NCI-H226 (cell line): ENCODE data around the gene MYG1.
"Not testable (repeated sequence)": the region's sequence is repeated elsewhere in the genome, so short reads cannot be mapped to it uniquely, and the experiment has no call there.

ENCODE experiments used
- DNase-seq: peaks from one replicate; pipeline ENCODE4 v3.0.0-alpha.2; 2015

Gene MYG1

DNA sequence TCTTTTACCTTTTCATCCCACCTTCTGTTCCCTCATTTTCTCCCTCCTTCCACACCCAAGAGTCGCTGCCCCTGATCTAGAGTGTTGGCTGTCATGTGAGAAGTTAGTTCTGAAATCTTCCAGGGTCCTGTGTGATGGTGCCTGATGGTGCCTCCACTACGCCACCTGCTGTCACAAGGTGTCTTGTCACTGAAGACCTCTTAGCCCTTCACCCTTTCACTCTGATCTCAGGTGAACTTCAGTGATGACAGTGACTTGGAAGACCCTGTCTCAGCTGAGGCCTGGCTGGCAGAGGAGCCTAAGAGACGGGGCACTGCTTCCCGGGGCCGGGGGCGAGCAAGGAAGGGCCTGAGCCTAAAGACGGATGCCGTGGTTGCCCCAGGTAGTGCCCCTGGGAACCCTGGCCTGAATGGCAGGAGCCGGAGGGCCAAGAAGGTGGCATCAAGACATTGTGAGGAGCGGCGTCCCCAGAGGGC is 11.7 kb upstream of the MYG1 start:
- DNase-seq = peak; percentile 27

DNA sequence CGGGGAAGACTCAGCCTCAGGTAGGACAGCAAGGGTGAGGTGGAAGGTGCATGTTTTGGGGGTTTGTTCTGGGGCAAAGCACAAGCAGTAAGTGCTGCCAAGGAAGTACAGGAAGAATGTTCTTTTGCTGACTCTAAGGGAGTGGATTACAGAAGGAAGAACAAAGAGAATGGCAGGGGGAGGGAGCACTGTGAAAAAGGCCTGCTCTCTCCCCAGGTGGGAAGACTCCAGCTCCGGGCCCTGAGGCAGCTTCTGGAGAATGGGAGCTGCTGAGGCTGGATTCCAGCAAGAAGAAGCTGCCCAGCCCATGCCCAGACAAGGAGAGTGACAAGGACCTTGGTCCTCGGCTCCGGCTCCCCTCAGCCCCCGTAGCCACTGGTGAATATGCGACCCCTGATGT is 11.2 kb upstream of the MYG1 start:
- DNase-seq = no peak

DNA sequence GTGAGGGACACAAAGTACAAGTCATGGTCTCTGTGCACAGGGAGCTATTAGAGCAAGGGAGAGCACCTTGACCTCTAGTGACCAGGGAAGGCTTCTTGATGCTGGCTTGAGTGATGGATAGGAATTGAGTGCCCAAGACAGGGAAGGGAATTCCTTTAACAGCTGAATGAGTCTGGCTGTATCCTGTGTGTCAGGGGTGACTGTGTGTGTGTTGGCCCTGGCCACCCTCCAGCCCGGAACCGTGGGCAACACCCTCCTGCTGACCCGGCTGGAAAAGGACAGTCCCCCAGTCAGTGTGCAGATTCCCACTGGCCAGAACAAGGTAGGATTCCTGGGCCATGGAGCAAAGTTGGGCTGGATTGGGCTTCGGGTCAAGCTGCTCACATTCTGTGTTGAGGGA is 9.6 kb upstream of the MYG1 start:
- DNase-seq = no peak

DNA sequence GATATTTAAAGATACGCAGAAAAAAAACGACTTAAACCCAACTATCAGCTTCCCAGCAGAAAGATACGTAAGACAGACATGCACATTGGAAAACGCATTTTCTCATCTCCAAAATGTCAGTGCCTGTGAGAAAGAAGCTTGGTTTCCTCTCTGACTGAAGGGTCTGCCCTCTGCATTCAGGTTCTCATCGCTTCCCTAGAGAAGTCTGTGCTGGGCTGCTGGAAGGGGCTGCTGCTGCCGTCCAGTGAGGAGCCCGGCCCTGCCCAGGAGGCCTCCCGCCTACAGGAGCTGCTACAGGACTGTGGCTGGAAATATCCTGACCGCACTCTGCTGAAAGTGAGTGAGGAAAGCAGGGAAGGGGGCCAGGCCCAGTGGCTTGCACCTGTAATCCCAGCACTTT is 8.8 kb upstream of the MYG1 start:
- DNase-seq = no peak

DNA sequence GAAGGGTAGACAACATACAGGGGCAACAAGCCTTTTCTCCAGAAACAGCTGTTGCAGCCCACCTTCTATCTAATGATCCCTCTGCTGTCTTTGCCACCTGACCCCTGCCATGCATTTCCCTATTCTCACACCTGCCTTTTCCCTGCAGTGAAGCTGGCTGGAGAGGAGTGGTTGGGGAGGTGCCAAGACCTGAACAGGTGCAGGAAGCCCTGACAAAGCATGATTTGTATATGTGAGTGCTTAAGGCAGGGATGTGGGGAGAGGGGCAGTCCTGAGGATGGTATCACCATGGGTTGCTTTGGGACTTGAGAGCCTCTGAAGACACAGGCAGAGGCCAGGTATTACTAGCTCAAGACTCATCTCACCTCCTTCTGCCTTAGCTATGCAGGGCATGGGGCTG is 7.1 kb upstream of the MYG1 start:
- DNase-seq = no peak

DNA sequence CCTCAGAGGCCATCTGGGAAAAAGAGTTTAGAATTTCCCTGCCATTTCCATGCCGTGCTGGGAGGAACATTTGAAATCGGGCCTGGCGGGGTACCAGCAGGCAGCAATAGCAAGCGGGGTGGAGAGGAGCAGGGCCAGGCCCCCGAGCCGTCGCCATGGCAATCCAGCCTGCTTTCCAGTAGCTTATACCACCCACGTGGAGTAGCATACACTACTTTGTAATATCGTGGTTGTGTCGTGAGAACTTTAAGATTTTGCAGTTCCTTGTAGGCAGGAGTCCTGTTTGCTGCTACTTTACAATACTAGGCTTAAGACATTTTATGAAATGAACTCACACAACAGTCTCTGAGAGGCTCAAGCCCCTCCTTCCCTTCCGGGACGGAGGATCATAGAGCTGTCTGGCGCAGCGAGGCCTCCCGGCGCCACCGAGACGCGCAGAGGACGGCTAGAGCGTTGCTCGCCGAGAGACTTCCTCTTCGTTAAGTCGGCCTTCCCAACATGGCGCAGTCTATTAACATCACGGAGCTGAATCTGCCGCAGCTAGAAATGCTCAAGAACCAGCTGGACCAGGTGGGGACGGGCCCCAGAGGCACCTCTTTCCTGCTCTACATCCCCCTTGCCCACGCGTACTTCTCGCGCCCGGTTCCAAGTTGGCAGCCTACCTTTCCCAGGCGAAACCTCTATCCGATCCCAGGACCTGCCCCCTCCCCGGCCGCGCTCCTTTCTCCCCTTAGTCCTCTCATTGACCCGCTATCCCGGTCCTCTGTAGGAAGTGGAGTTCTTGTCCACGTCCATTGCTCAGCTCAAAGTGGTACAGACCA is 4.2 kb upstream of the MYG1 start, which contains the start of gene PFDN5:
Gene PFDN5, plus strand, starts transcription at position 473 of the 821 bp plus-strand sequence. Its CDS starts 26 bp downstream, at position 499.
- DNase-seq = peak; percentile 83

DNA sequence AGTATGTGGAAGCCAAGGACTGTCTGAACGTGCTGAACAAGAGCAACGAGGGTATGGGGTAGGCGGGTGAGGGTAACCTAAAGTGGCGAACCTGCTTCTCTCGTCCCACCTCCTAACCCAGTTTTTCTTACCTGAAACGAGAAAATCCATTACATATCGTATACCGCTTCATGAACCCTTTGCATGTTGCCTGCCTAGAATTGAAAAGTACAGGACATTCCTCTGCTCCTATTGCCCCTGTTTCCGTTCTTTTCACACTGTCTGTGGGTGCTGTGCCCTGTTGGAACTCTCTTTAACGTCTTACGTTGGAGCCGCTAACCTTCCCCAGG is 3.6 kb upstream of the MYG1 start:
- no peak for DNase-seq

DNA sequence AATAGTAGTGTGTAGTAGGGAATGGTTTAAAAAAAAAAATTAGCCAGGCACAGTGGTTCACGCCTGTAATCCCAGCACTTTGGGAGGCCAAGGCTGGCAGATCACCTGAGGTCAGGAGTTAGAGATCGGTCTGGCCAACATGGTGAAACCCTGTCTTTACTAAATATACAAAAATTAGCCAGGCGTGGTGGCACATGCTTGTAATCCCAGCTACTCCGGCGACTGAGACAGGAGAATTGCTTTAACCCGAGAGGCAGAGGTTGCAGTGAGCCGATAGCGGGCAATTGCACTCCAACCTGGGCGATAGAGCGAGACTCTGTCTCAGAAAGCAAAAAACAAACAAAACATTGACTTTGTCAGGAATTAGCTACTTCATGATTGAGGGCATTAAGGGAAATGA is 2.4 kb upstream of the MYG1 start:
- DNase-seq = not testable (repeated sequence)

DNA sequence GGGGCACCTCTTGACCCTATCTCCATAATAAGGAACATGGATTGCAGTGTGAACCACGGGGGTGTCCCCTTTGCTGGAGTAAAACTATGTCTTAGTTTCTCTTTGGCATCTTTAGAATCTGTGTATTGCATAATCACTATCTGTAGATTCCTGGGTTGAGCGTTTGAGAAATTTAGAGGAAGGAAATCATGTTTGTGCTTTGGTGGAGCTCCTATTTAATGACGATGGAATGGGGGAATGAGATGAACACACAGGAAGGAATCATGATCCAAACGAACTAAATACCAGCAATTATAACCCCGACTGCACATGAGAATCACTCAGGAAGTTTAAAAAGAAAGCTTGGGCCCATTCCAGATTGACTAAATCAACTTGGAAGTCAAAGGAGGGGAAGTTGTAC is 1.3 kb upstream of the MYG1 start:
- DNase-seq = peak; percentile 87

DNA sequence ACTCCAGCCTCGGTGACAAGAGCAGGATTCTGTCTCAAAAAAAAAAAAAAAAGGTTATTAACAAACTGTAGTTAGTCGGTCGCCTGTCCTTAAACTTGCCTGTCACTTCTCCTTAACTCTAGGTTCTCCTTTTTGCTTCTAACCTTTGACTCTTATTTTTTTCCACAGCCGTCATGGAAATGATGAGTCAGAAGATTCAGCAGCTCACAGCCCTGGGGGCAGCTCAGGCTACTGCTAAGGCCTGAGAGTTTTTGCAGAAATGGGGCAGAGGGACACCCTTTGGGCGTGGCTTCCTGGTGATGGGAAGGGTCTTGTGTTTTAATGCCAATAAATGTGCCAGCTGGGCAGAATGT is 418 bp upstream of the MYG1 start:
- DNase-seq = peak; percentile 78

DNA sequence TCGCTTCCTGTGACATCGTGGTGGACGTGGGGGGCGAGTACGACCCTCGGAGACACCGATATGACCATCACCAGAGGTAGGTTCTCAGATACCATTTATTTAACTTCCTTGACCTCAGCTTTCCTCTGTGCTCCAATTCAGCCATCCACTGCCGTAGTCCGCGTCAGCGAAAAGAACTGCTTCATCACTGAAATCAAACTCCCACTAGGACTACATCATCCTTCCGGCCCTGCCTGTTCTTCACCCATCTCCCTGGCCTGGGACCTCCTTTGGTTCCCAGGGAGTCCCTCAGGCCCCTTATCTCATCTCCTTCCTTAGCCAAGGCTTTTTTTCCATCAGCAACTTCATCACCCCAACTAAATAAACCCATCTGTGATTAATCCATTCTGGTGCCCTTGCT is 692 bp downstream of the MYG1 start:
- DNase-seq = peak; percentile 52

DNA sequence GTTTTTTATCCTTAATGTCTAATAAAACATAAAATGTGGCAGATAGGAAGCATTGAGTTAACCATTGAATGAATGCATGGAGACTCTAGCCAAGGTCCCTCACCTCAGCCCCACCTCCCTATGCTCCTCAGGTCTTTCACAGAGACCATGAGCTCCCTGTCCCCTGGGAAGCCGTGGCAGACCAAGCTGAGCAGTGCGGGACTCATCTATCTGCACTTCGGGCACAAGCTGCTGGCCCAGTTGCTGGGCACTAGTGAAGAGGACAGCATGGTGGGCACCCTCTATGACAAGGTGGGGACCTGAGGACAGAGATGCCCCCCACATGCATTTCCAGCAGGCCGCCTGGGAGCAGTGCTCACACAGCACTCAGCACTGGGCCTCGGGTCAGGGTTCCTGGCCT is 3.4 kb downstream of the MYG1 start:
- no peak for DNase-seq

DNA sequence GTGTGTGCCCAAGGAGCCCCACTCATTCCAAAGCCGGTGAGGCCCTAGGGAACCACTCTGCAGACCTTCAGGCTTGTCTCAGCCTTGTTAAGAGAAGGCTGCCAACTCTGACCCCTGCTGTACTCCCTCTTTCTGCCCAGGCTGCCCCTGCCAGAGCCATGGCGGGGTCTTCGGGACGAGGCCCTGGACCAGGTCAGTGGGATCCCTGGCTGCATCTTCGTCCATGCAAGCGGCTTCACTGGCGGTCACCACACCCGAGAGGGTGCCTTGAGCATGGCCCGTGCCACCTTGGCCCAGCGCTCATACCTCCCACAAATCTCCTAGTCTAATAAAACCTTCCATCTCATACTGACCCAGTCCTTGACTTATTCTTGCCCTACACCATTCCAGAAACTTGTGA is 7.3 kb downstream of the MYG1 start:
- DNase-seq = no peak

DNA sequence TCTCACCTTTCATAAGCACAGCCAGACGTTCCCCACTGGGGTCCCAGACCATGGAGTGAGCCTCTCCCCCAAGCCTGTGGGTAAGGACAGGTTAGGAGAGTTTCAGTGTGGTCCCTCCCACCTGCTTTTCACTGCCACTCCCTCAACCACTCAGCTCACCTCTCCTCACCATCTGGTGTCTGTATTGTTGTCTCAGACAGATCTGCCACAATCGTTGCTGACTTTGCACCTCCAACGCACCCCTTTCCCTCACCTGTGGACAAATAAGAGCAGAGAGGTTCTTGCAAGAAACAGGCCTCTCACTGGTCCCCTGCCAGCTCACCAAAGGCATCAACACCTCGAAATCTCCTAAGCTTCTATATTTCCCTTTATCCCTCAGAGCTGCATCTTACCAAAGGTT is 8.8 kb downstream of the MYG1 start:
- no peak for DNase-seq

DNA sequence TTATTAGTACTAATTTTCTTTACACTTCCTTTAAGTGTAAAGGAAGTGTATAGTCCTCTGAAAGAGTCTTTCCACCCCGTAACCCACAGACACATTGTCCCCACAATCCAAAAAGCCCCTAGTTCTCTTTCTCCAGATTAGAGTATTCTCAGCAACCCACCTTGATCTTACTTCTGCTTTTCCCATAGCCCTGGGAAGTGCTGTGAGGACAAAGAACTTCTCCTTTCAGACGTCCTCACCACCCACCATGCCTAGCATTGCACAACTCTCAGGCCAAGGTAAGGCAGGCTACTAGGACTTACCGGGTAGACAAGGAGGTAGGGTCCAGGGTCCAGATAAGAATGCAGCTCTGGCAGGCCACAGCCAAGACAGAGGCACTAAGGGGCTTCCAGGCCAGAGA is 14.5 kb downstream of the MYG1 start:
- no peak for DNase-seq

DNA sequence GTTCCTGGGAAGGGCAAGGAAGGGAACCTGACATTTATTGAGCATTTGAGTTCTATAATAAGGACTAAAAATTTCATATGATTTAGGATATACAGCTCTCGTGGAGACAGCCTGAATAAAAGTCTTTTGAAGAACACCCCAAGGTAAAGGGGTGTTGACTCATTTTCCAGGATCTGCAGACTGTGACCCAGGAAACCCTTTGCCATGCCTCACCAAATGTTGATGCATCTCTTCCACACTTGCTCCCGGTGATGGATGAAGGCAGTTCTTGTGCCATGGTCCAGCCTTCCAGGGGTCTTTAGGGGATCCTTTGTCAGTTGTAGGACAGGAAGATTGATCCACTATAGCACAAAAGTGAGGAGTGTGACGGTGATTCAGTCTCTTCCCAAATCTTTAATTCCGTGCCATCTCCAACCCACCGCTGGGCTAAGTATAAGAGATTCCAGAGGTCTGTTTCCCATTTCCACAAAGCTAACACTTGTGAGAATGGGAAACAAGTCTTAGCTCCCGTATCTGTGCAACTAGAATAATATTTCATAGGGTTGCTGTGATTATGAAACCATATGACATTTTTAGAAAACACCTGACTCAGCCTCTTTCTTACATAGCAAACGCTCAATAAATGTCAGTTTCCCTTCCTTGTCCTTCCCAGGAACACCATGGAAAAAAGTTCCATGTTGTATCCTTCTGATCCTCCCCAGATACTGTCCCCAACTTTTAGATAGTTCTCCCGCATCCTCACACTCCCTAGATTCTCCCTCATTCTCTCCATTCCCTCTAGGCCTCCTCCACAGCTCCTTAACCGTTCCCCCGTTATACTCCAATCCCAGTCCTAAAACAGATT is 21.1 kb downstream of the MYG1 start:
- DNase-seq = no peak

DNA sequence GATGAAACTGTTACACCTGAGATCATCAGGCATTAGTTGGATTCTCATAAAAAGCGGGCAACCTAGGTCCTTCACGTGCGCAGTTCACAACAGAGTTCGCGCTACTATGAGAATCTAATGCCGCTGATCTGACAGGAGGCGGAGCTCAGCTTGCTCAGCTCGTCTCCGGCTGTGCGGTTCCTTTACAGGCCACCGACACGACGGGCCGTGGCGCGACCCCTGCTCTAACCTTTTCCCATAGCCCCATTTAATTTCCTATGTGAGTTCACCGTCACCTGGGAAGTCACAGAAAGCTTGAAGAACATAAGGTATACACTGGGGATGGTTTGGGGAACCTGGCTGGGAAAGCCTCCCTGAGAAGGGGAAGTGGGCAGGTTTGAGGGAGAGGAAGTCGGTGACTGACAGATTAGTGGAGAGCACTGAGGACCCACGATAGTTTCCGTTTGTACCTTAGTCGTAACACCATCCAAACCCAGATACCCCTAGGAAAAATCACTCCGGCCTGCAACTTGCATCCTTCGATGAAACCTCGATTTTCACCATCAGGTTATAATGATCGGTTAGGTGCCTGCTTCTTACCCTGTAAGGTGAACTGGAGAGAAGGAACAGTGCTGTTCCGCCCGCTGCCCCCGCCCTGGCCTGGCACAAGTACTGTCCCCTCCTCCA is 24.8 kb downstream of the MYG1 start:
- DNase-seq = no peak

DNA sequence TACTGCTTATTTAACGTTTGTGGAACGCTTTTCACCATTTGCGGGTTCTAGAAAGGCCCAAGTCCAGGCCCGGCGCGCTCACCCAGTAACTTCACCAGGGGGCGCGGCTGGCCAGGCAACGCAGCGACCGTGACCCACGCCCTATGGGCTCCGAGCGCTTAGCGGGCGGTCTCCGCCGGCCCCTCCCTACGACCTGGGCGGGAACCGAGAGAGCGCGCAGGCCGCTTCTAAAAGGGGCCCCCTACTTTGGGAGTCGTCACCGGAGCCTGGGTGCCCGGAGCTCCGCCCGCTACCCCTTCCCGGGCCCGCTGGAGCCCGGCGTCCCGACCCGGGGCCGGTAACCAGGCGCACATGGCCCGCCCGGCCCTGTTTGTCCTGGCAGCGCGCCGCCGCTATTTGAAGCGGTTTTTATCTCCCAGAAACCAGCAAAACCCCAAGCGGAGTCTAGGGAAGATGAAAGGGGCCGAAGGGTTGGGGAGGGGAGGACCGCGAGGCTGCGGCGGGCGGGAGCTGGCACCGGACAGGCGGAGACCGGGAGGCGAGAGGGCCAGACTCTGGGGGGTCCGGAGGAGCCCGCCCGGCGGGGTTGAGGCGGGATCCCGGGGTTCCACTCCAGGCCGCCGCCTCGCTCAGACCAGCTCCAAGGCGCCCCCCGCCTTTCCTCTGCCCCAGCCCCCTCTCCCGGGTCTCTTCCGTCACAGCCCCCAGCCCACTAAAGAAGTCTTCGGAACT is 25.4 kb downstream of the MYG1 start:
- peak; percentile 92 for DNase-seq

DNA sequence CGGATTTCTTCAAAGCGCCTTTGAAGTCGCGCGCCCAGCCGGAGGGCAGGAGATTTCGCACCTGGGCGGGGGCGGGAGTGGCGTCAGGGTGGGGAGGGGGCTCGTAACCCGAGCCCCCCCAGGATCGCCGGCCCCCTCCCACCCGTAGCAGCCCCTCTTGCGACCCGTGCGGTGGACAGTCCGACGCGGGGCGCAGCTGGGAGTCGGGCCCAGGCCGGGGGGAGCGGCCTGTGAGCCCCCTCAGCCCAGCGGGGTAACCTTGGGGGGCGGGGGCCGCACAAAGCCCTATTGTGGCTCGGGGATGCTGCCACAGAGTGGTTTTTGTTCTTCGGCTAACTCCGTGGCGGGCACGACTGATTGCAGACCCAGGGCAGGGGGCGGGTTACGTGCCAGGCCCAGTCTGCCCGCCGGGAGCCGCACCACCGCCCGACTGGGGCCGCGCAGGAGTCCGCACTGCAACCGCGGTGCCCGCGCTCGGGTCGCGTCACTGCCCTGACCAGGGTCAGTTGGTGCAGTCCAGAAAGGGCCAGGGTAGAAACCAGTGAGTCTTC is 26.1 kb downstream of the MYG1 start:
- no peak for DNase-seq

DNA sequence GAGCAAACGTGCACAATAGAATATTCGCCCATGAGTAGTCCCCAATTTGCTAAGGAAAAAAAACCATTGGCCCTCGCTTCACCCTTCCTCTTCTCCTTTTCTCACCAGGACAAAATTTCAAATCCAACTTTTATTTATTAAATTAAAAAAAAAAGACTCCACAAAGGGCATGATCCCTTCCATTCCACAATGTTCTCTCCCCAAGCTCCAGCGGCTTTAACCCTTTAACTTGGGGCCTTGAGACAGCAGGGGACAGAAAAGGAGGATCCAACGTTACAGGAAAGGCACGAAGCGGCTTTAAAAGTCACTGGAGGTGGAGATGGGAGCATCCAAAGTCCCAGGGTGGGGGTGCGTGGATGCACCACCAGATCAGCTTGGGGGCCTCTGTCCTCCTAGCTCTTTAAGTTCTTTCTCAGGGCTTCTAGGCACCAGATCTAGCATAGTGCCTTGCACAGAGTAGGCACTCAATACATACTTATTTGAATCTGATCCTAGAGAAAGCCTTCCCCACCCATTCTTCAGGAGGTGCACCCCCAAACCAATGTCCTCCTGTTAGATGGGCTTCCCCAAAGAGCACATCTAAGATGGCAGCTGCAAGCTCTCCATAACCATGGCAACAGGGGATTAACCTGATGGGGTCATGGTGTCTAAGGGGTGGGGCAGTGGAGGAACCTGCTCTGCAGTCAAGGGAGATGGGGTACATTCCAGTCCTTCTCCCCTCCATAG is 27.1 kb downstream of the MYG1 start:
- DNase-seq = no peak

DNA sequence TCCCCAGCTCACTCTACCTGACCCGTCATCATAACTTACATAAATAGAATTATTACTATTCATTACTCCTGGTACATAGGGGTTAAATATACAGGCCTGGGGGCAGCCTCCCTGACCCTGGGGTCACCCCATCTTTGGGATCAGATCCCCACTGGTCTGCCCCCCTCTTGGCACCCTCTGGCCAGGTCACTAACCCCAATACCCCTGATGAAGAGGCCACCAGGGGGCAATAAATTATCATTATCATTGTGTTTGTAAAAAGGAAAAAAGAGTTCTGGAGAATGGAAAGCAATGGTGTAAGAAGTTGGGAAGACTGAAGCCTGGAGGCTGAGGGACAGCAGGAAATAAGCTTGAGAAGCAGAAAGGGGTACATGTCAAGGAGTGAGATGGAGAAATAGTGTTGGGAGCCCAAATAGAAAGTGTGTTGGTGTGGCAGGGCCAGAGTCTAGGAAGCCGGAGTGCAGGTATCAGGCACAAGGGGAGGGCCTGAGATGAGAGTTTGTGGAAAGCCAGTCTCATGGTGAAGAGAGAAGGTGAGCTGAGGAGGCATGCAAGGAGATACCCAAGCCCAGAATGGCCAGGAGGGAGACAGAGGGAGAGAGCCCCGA is 28.0 kb downstream of the MYG1 start:
- peak; percentile 32 for DNase-seq

DNA sequence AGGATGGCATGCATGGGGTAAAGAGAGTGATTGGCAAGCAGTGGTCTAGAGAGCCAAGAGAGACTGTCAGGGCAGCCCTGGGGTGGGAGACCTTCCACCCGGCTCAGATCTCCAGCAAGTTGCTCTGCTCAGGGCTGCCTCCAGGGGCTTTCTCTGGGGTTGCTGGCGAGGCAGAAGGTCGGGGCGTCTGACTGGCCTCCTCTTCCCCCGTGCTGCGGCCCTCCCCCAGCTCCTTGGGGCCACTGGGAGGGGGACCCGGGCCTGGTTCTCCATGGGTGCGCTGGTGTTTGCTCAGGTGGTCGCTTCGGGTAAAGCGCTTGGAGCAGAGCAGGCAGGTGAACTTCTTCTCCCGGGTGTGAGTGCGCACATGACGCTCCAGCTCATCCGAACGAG is 28.5 kb downstream of the MYG1 start:
- no peak for DNase-seq
